HEK293 (cell line): Measurements from ENCODE around the gene PPP3CA.

Source experiments
- CTCF ChIA-PET: fragments of 350-600 bp; formaldehyde crosslinking; extraction: SDS; loops from one replicate; lab custom pipeline; 2021; ENCODE audit warnings: antibody characterized with exemption; lab: Yijun Ruan, JAX
- POLR2A ChIA-PET: fragments of 300-600 bp; formaldehyde crosslinking; extraction: SDS; loops from one replicate; lab custom pipeline; 2020; ENCODE audit warnings: antibody characterized with exemption, inconsistent platforms; lab: Yijun Ruan, JAX
- H3K27ac ChIP-seq: fragments of 200-500 bp; sonication (Bioruptor generic); 2 replicates; pipeline ENCODE4 v1.5.1; 2014; ENCODE audit warnings: low read depth, low read length, control low read depth, inconsistent platforms; ENCODE audit errors: extremely low read depth
- H3K36me3 ChIP-seq, 2 experiments: fragments of 200-500 bp in 1 of 2; sonication (Bioruptor generic) in 1 of 2; 1 replicate in 1 of 2; 2 replicates in 1 of 2; pipeline ENCODE4 v1.5.1; 2014 to 2017; ENCODE audit warnings: inconsistent platforms in 2 of 2, low read length in 2 of 2; ENCODE audit not compliant: control insufficient read depth in 2 of 2, insufficient read depth in 1 of 2
- H3K4me1 ChIP-seq: fragments of 200-500 bp; sonication (Bioruptor generic); 2 replicates; pipeline ENCODE4 v1.5.1; 2014; ENCODE audit warnings: mild to moderate bottlenecking, low read length, inconsistent platforms; ENCODE audit not compliant: control insufficient read depth, insufficient read depth
- H3K4me3 ChIP-seq: 2 replicates; pipeline ENCODE4 v1.5.1; 2011; ENCODE audit warnings: low read depth, mild to moderate bottlenecking, control low read depth, low read length, moderate library complexity
- H3K9me3 ChIP-seq: fragments of 200-500 bp; sonication (Bioruptor generic); 2 replicates; pipeline ENCODE4 v1.5.1; 2014; ENCODE audit warnings: low read depth, low read length, inconsistent platforms; ENCODE audit not compliant: control insufficient read depth, insufficient read depth
- KLF8 ChIP-seq: fragments of 450-650 bp; formaldehyde crosslinking; IDR thresholded peaks from 2 replicates; pipeline ENCODE4 v1.5.1; 2016; ENCODE audit warnings: missing biosample characterization, missing genetic modification characterization
- OVOL3 ChIP-seq: fragments of 450-650 bp; formaldehyde crosslinking; IDR thresholded peaks from 2 replicates; pipeline ENCODE4 v1.5.1; 2016; ENCODE audit warnings: missing biosample characterization, missing genetic modification characterization
- SP2 ChIP-seq: fragments of 450-650 bp; formaldehyde crosslinking; IDR thresholded peaks from 2 replicates; pipeline ENCODE4 v1.5.1; 2016; ENCODE audit warnings: missing biosample characterization, missing genetic modification characterization
- SP7 ChIP-seq: fragments of 450-650 bp; formaldehyde crosslinking; IDR thresholded peaks from 2 replicates; pipeline ENCODE4 v1.5.1; 2016; ENCODE audit warnings: missing biosample characterization, missing genetic modification characterization
- ZBTB21 ChIP-seq: fragments of 450-650 bp; formaldehyde crosslinking; IDR thresholded peaks from 2 replicates; pipeline ENCODE4 v1.5.1; 2017; ENCODE audit warnings: missing biosample characterization, missing genetic modification characterization
- ZNF146 ChIP-seq: fragments of 450-650 bp; formaldehyde crosslinking; IDR thresholded peaks from 2 replicates; pipeline ENCODE4 v1.5.1; 2016; ENCODE audit warnings: missing biosample characterization, missing genetic modification characterization
- ZNF211 ChIP-seq: fragments of 450-650 bp; formaldehyde crosslinking; IDR thresholded peaks from 2 replicates; pipeline ENCODE4 v1.5.1; 2016; ENCODE audit warnings: low read depth, missing biosample characterization, missing genetic modification characterization
- ZNF37A ChIP-seq: fragments of 450-650 bp; IDR thresholded peaks from 2 replicates; pipeline ENCODE4 v1.5.1; 2018; ENCODE audit warnings: missing biosample characterization, missing genetic modification characterization
- ZNF426 ChIP-seq: fragments of 450-650 bp; formaldehyde crosslinking; IDR thresholded peaks from 2 replicates; pipeline ENCODE4 v1.5.1; 2017; ENCODE audit warnings: missing biosample characterization, missing genetic modification characterization, mild to moderate bottlenecking, inconsistent platforms, moderate library complexity
- ZNF558 ChIP-seq: fragments of 450-650 bp; formaldehyde crosslinking; IDR thresholded peaks from 2 replicates; pipeline ENCODE4 v1.5.1; 2016; ENCODE audit warnings: missing biosample characterization, missing genetic modification characterization
- ZNF626 ChIP-seq: fragments of 450-650 bp; sonication (Bioruptor Pico); formaldehyde crosslinking; IDR thresholded peaks from 2 replicates; pipeline ENCODE4 v1.5.1; 2018; ENCODE audit warnings: missing biosample characterization, missing genetic modification characterization, inconsistent platforms
- ZSCAN23 ChIP-seq: fragments of 450-650 bp; formaldehyde crosslinking; IDR thresholded peaks from 2 replicates; pipeline ENCODE4 v1.5.1; 2016; ENCODE audit warnings: missing biosample characterization, missing genetic modification characterization
- TF ChIP-seq, protein P1 (sequence below): fragments of 450-650 bp; formaldehyde crosslinking; IDR thresholded peaks from 2 replicates; pipeline ENCODE4 v1.5.1; 2016; ENCODE audit warnings: missing biosample characterization, missing genetic modification characterization
- TF ChIP-seq, protein P2 (sequence below): fragments of 450-650 bp; formaldehyde crosslinking; IDR thresholded peaks from 2 replicates; pipeline ENCODE4 v1.5.1; 2017; ENCODE audit warnings: missing biosample characterization, mild to moderate bottlenecking, missing genetic modification characterization, moderate library complexity
- TF ChIP-seq, protein P3 (sequence below): fragments of 450-650 bp; formaldehyde crosslinking; IDR thresholded peaks from 2 replicates; pipeline ENCODE4 v1.5.1; 2016; ENCODE audit warnings: missing biosample characterization, missing genetic modification characterization
- TF ChIP-seq, protein P4 (sequence below): fragments of 450-650 bp; formaldehyde crosslinking; IDR thresholded peaks from 2 replicates; pipeline ENCODE4 v1.5.1; 2016; ENCODE audit warnings: missing biosample characterization, missing genetic modification characterization

The PPP3CA gene

DNA sequence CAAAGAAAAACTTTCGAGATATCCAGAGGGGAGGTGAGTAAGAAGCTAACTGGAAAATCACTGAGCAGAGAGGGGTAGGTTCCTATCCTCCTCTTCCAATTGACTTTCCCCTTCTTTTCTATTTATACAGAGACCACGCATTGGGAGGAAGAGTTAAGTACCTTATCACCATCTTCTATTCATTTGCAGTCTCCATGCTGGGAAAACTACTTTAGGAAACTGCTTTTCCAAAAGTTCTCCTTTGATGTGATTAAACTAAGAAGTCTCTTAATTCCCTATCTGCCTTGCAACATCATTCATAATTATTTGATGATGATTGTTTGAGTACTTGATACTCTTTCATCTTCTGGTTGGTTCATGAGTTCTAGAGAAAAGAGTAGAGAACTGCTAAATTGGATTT lies 306.6 kb downstream of the PPP3CA start:
- Histone ChIP-seq H3K4me1 (no peaks in the 10 kb centered on the region), H3K4me3 (no peak overlapping the region), H3K36me3 (peaks cover 0 to 6% of the 10 kb centered on the region in 2 experiments; a peak in 1 of 3 replicates), H3K27ac (no peak overlapping the region), H3K9me3 (no peaks in the 10 kb centered on the region)
- no peak for TF ChIP-seq ZNF426
- no peak for TF ChIP-seq ZSCAN23 (tag by site-specific recombination)
- no peak for TF ChIP-seq ZNF558 (tag by site-specific recombination)
- TF ChIP-seq OVOL3 (tag by site-specific recombination) = no peak
- TF ChIP-seq, protein P1, sequence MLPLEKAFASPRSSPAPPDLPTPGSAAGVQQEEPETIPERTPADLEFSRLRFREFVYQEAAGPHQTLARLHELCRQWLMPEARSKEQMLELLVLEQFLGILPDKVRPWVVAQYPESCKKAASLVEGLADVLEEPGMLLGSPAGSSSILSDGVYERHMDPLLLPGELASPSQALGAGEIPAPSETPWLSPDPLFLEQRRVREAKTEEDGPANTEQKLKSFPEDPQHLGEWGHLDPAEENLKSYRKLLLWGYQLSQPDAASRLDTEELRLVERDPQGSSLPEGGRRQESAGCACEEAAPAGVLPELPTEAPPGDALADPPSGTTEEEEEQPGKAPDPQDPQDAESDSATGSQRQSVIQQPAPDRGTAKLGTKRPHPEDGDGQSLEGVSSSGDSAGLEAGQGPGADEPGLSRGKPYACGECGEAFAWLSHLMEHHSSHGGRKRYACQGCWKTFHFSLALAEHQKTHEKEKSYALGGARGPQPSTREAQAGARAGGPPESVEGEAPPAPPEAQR (tag by site-specific recombination) = no peak
- no peak for TF ChIP-seq ZNF211 (tag by site-specific recombination)
- no peak for TF ChIP-seq ZNF626
- ChIA-PET POLR2A (no interaction called here), CTCF (no interaction called here)

DNA sequence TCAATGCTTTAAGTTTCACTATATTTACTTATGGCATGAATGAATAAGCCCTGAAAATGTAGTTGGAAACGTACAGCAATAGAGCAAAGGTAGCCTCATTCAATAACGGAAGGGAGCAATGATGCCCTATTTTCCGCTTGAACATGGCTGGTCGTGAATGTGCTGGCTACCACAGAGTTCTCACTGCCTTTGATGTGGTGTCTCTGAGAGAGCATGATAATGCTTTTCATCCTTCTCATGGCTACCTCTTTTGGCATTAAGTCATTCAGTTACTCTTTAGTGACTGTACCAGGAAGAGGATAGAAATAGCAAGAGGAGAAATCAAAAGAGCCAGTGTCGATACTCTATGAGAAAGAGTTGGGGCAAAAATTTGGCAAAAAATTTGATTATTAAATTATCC lies 308.0 kb downstream of the PPP3CA start:
- H3K36me3 ChIP-seq = peaks cover 0 to 6% of the 10 kb centered on the region in 2 experiments; a peak in 1 of 3 replicates
- POLR2A ChIA-PET = no interaction called here
- TF ChIP-seq, protein P2, sequence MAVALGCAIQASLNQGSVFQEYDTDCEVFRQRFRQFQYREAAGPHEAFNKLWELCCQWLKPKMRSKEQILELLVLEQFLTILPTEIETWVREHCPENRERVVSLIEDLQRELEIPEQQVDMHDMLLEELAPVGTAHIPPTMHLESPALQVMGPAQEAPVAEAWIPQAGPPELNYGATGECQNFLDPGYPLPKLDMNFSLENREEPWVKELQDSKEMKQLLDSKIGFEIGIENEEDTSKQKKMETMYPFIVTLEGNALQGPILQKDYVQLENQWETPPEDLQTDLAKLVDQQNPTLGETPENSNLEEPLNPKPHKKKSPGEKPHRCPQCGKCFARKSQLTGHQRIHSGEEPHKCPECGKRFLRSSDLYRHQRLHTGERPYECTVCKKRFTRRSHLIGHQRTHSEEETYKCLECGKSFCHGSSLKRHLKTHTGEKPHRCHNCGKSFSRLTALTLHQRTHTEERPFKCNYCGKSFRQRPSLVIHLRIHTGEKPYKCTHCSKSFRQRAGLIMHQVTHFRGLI (tag by site-specific recombination) = no peak
- TF ChIP-seq ZBTB21 (tag by site-specific recombination) (no peak), ZNF146 (tag by site-specific recombination) (no peak), SP7 (tag by site-specific recombination) (no peak), KLF8 (tag by site-specific recombination) (no peak), SP2 (tag by site-specific recombination) (no peak), ZNF37A (tag by site-specific recombination) (no peak)
- TF ChIP-seq, protein P3, sequence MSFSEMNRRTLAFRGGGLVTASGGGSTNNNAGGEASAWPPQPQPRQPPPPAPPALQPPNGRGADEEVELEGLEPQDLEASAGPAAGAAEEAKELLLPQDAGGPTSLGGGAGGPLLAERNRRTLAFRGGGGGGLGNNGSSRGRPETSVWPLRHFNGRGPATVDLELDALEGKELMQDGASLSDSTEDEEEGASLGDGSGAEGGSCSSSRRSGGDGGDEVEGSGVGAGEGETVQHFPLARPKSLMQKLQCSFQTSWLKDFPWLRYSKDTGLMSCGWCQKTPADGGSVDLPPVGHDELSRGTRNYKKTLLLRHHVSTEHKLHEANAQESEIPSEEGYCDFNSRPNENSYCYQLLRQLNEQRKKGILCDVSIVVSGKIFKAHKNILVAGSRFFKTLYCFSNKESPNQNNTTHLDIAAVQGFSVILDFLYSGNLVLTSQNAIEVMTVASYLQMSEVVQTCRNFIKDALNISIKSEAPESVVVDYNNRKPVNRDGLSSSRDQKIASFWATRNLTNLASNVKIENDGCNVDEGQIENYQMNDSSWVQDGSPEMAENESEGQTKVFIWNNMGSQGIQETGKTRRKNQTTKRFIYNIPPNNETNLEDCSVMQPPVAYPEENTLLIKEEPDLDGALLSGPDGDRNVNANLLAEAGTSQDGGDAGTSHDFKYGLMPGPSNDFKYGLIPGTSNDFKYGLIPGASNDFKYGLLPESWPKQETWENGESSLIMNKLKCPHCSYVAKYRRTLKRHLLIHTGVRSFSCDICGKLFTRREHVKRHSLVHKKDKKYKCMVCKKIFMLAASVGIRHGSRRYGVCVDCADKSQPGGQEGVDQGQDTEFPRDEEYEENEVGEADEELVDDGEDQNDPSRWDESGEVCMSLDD = no peak
- TF ChIP-seq, protein P4, sequence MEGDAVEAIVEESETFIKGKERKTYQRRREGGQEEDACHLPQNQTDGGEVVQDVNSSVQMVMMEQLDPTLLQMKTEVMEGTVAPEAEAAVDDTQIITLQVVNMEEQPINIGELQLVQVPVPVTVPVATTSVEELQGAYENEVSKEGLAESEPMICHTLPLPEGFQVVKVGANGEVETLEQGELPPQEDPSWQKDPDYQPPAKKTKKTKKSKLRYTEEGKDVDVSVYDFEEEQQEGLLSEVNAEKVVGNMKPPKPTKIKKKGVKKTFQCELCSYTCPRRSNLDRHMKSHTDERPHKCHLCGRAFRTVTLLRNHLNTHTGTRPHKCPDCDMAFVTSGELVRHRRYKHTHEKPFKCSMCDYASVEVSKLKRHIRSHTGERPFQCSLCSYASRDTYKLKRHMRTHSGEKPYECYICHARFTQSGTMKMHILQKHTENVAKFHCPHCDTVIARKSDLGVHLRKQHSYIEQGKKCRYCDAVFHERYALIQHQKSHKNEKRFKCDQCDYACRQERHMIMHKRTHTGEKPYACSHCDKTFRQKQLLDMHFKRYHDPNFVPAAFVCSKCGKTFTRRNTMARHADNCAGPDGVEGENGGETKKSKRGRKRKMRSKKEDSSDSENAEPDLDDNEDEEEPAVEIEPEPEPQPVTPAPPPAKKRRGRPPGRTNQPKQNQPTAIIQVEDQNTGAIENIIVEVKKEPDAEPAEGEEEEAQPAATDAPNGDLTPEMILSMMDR (tag by site-specific recombination) = no peak
- CTCF ChIA-PET = no interaction called here
- no peak overlapping the region for H3K27ac ChIP-seq
- H3K9me3 ChIP-seq = no peaks in the 10 kb centered on the region
- H3K4me1 ChIP-seq = no peaks in the 10 kb centered on the region
- no peak overlapping the region for H3K4me3 ChIP-seq
